ENCODE measurements around the gene SYVN1. TPM values are rescaled to one million over a fixed set of nuclear protein-coding genes. Genes with fewer than 3 reads are reported as not detected.

SYVN1 gene
- total RNA-seq, 1 experiment from 2014 or later = 45.9 TPM

DNA sequence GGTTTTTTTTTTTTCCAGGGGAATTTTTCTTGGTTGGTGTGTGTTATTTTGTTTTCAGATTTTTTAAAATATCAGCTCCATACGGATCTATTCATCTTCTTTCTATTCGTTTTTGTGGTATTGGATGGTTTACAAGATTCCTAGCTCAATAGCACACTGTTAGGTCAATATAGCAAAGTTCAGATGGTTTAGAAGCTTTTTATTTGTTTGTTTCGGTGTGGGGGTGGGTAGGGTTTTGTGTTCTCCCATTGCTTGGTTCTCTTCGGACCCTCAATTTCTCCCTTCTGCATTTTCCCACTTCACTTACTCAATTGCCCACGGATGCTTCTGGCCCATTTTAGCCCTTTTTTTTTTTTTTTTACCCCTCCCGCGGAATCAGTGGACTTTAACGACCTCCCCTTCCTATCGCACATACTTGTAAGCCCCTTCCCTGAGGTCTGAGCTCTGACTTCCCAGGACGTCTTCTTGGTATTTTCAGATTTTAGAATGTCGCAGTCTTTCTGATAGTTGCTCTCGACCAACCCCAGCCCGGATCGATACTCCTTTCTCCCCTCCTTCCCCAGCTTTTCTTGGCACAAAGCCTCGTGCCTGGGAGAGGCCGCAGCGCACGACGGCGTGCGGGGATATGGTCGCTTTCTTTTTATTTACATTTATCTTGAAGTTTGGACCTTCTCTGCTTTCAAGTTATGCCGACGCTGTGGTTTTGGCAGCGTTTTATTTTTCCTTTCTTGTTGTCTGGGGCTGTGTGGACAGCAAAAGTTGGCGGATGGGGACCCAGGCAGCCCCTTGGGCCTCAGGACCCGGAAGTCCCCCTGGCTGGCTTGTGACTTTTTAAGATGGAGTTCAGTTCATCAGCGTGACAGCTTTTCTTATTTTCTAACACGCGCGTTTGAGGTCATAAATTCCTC is 31.3 kb upstream of the SYVN1 start:
- no peak overlapping the region for H2AFZ ChIP-seq (ENCODE audit: low read depth, low read length, poor library complexity, severe bottlenecking)
- H3K9me3 ChIP-seq (ENCODE audit: control insufficient read depth in 1 of 2, insufficient read depth in 1 of 2, low read depth in 1 of 2, low read length in 2 of 2) = no peaks in the 10 kb centered on the region
- H3K79me2 ChIP-seq (ENCODE audit: insufficient read depth, low read length) = no peaks in the 10 kb centered on the region
- H4K20me1 ChIP-seq (ENCODE audit: insufficient read depth) = no peaks in the 10 kb centered on the region
- BruUV-seq (replicated peaks) = no TSS peak
- intact Hi-C loops (cut with micrococcal nuclease) = no loop called here
- TF ChIP-seq RAD21 (IDR thresholded peaks at IDR 0.05; ENCODE audit: low read depth) (no peak), TCF7L2 (IDR thresholded peaks at IDR 0.05; ENCODE audit: borderline replicate concordance, extremely low read depth, insufficient read depth, insufficient read length) (no peak), EGR1 (IDR thresholded peaks at IDR 0.05; ENCODE audit: low read depth) (no peak), ELF1 (IDR thresholded peaks at IDR 0.05; ENCODE audit: borderline replicate concordance, low read depth) (no peak), SP1 (IDR thresholded peaks at IDR 0.05; ENCODE audit: low read depth) (no peak), ZFX (IDR thresholded peaks at IDR 0.05) (no peak), POLR2AphosphoS5 (IDR thresholded peaks at IDR 0.05; ENCODE audit: low read depth, low read length) (no peak), CEBPB (IDR thresholded peaks at IDR 0.05; ENCODE audit: low read depth) (no peak), FOSL1 (IDR thresholded peaks at IDR 0.05; ENCODE audit: low read depth) (no peak)
- TF ChIP-seq, protein P1, sequence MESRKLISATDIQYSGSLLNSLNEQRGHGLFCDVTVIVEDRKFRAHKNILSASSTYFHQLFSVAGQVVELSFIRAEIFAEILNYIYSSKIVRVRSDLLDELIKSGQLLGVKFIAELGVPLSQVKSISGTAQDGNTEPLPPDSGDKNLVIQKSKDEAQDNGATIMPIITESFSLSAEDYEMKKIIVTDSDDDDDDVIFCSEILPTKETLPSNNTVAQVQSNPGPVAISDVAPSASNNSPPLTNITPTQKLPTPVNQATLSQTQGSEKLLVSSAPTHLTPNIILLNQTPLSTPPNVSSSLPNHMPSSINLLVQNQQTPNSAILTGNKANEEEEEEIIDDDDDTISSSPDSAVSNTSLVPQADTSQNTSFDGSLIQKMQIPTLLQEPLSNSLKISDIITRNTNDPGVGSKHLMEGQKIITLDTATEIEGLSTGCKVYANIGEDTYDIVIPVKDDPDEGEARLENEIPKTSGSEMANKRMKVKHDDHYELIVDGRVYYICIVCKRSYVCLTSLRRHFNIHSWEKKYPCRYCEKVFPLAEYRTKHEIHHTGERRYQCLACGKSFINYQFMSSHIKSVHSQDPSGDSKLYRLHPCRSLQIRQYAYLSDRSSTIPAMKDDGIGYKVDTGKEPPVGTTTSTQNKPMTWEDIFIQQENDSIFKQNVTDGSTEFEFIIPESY (IDR thresholded peaks at IDR 0.05; ENCODE audit: extremely low read depth, insufficient replicate concordance, low read length) = no peak
- TF ChIP-seq, protein P2, sequence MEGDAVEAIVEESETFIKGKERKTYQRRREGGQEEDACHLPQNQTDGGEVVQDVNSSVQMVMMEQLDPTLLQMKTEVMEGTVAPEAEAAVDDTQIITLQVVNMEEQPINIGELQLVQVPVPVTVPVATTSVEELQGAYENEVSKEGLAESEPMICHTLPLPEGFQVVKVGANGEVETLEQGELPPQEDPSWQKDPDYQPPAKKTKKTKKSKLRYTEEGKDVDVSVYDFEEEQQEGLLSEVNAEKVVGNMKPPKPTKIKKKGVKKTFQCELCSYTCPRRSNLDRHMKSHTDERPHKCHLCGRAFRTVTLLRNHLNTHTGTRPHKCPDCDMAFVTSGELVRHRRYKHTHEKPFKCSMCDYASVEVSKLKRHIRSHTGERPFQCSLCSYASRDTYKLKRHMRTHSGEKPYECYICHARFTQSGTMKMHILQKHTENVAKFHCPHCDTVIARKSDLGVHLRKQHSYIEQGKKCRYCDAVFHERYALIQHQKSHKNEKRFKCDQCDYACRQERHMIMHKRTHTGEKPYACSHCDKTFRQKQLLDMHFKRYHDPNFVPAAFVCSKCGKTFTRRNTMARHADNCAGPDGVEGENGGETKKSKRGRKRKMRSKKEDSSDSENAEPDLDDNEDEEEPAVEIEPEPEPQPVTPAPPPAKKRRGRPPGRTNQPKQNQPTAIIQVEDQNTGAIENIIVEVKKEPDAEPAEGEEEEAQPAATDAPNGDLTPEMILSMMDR (IDR thresholded peaks at IDR 0.05 in 2 of 3, conservative IDR thresholded peaks at IDR 0.05 in 1 of 3; ENCODE audit: borderline replicate concordance in 1 of 3, insufficient read depth in 1 of 3, low read depth in 2 of 3, low read length in 2 of 3) = no peak
- ChIA-PET CTCF (no interaction called here), POLR2A (interaction anchor here (1.1 to 1.4 kb wide), 2 partner anchors 18 to 30 kb away, joined by 3 to 4 read pairs; no protein-coding TSS in a partner anchor), RAD21 (ENCODE audit: low non-redundant PET in 1 of 2, low total read pairs in 2 of 2, uncharacterized antibody in 2 of 2, unreplicated experiment in 2 of 2) (no interaction called here)
- DNase-seq (ENCODE audit: low read depth, low spot score) (no peak), ATAC-seq (no peak)
- no peak overlapping the region for H3K9ac ChIP-seq (ENCODE audit: low read length)
- H3K27ac ChIP-seq (ENCODE audit: low read depth, low read length) = no peak overlapping the region
- H3K9me2 ChIP-seq (ENCODE audit: insufficient read depth) = no peaks in the 10 kb centered on the region
- H3K36me3 ChIP-seq (ENCODE audit: control insufficient read depth in 1 of 2, insufficient read depth in 2 of 2, low read length in 2 of 2) = no peaks in the 10 kb centered on the region
- no peaks in the 10 kb centered on the region for H3K27me3 ChIP-seq (ENCODE audit: insufficient read depth, low read length)
- H3K4me2 ChIP-seq (ENCODE audit: low read length) = no peak overlapping the region
- H3K4me1 ChIP-seq (ENCODE audit: control insufficient read depth in 1 of 2, insufficient read depth in 2 of 2, low read length in 2 of 2) = peaks cover 9 to 16% of the 10 kb centered on the region in 2 experiments; a peak in 3 of 4 replicates
- no peak overlapping the region for H3K4me3 ChIP-seq (replicated peaks in 1 of 2; ENCODE audit: low read depth in 1 of 2, low read length in 2 of 2)
